HG02798 (cell line): ENCODE results near the gene CFAP97D2.
"Not testable (repeated sequence)": the region's sequence is repeated elsewhere in the genome, so short reads cannot be mapped to it uniquely, and the experiment has no call there.

ENCODE experiments used
- ATAC-seq: cut with Tn5 transposase; IDR thresholded peaks from one replicate; pipeline ENCODE4 v1.9.1; 2021; ENCODE audit warnings: mild to moderate bottlenecking; ENCODE audit not compliant: unreplicated experiment, poor library complexity

The CFAP97D2 gene

GRCh38 chr13:114230117-114230516, 51.1 kb downstream of the CFAP97D2 start:
- no peak for ATAC-seq

GRCh38 chr13:114230575-114230974, 51.5 kb downstream of the CFAP97D2 start:
- ATAC-seq: no peak

- ATAC-seq: no peak
These were observed 52.8 kb downstream of the CFAP97D2 start for GRCh38 chr13:114231886-114232285.

- no peak for ATAC-seq
These were observed 55.2 kb downstream of the CFAP97D2 start for GRCh38 chr13:114234266-114234644.

GRCh38 chr13:114234645-114235421, 55.8 kb downstream of the CFAP97D2 start, which contains the start of gene CDC16:
Gene CDC16 (plus strand): TSS chr13:114234897. CDS start chr13:114235085, 188 bp downstream.
- ATAC-seq: peak; percentile 89

- no peak for ATAC-seq
These were observed 56.6 kb downstream of the CFAP97D2 start for GRCh38 chr13:114235697-114236096.

- ATAC-seq: no peak
These were observed 57.2 kb downstream of the CFAP97D2 start for GRCh38 chr13:114236227-114236626.

GRCh38 chr13:114237415-114238112, 58.5 kb downstream of the CFAP97D2 start:
- ATAC-seq: no peak

- ATAC-seq: no peak
These were observed 62.9 kb downstream of the CFAP97D2 start for GRCh38 chr13:114241918-114242317.

- ATAC-seq: no peak
These were observed 64.9 kb downstream of the CFAP97D2 start for GRCh38 chr13:114243971-114244370.

GRCh38 chr13:114244637-114245036, 65.6 kb downstream of the CFAP97D2 start:
- no peak for ATAC-seq

- no peak for ATAC-seq
These were observed 69.0 kb downstream of the CFAP97D2 start for GRCh38 chr13:114248011-114248410.

- no peak for ATAC-seq
These were observed 70.0 kb downstream of the CFAP97D2 start for GRCh38 chr13:114249077-114249476.

- not testable (repeated sequence) for ATAC-seq
These were observed 72.8 kb downstream of the CFAP97D2 start for GRCh38 chr13:114251639-114252440.

- no peak for ATAC-seq
These were observed 77.5 kb downstream of the CFAP97D2 start for GRCh38 chr13:114256547-114256946.

- no peak for ATAC-seq
These were observed 78.0 kb downstream of the CFAP97D2 start for GRCh38 chr13:114257014-114257413.

- no peak for ATAC-seq
These were observed 79.5 kb downstream of the CFAP97D2 start for GRCh38 chr13:114258589-114258988.

- ATAC-seq: no peak
These were observed 80.3 kb downstream of the CFAP97D2 start for GRCh38 chr13:114259374-114259773.

- peak; percentile 64 for ATAC-seq
These were observed 80.9 kb downstream of the CFAP97D2 start for GRCh38 chr13:114259974-114260373.

GRCh38 chr13:114260814-114261213, 81.8 kb downstream of the CFAP97D2 start:
- no peak for ATAC-seq
